Naive thymus-derived CD4-positive, alpha-beta T cell (primary cell): Measurements from ENCODE around the gene BAIAP2L2. TPM values are rescaled to one million over a fixed set of nuclear protein-coding genes. Genes with fewer than 3 reads are reported as not detected.

Experiments
- ATAC-seq: fragments of 150-1000 bp; cut with Tn5 transposase; 2 replicates; pipeline ENCODE4 v1.10.0; 2021; ENCODE audit warnings: mild to moderate bottlenecking, moderate library complexity
- CTCF ChIA-PET: fragments of 350-600 bp; sonication (Branson Sonifier 250); formaldehyde crosslinking; loops from one replicate; lab custom pipeline; 2021; ENCODE audit warnings: antibody characterized with exemption; lab: Charles Lee
- POLR2A ChIA-PET: fragments of 350-600 bp; sonication (Branson Sonifier 250); formaldehyde crosslinking; loops from one replicate; lab custom pipeline; 2021; ENCODE audit warnings: antibody characterized with exemption, inconsistent platforms; lab: Charles Lee
- DNase-seq, 9 donors: peaks; one replicate each; pipeline versions ENCODE4 v3.0.0 to v3.0.0-alpha.2; 2020 to 2022; ENCODE audit warnings: mixed read lengths in 1 of 9
- H3K27ac ChIP-seq: one replicate; pipeline ENCODE4 v1.7.0; 2013; ENCODE audit warnings: mild to moderate bottlenecking, low read depth, low read length, moderate library complexity
- H3K27me3 ChIP-seq, 2 donors: one replicate each; pipeline ENCODE4 v1.7.0; 2013; ENCODE audit warnings: low read length in 2 of 2, mild to moderate bottlenecking in 2 of 2, moderate library complexity in 2 of 2; ENCODE audit not compliant: control insufficient read depth in 2 of 2, insufficient read depth in 2 of 2
- H3K36me3 ChIP-seq, 3 experiments: 1 replicate in 2 of 3; 2 replicates in 1 of 3; pipeline ENCODE4 v1.7.0; 2013; ENCODE audit warnings: low read length in 3 of 3, mild to moderate bottlenecking in 3 of 3, moderate library complexity in 1 of 3; ENCODE audit not compliant: insufficient read depth in 3 of 3, control insufficient read depth in 2 of 3
- H3K4me1 ChIP-seq, 2 donors: one replicate each; pipeline ENCODE4 v1.7.0; 2013; ENCODE audit warnings: low read length in 2 of 2, mild to moderate bottlenecking in 2 of 2, moderate library complexity in 1 of 2; ENCODE audit not compliant: control insufficient read depth in 2 of 2, insufficient read depth in 2 of 2
- H3K4me3 ChIP-seq: 2 replicates; pipeline ENCODE4 v1.7.0; 2013; ENCODE audit warnings: mild to moderate bottlenecking, low read length
- H3K9me3 ChIP-seq, 3 experiments: 1 replicate in 2 of 3; 2 replicates in 1 of 3; pipeline ENCODE4 v1.7.0; 2013; ENCODE audit warnings: low read length in 3 of 3; ENCODE audit not compliant: control insufficient read depth in 2 of 3
- H3K27ac Mint-ChIP-seq, 9 donors: one replicate each; pipeline ENCODE4 v1.8.0; 2020 to 2022; ENCODE audit warnings: mixed read lengths in 9 of 9, mild to moderate bottlenecking in 8 of 9, moderate library complexity in 5 of 9, inconsistent platforms in 2 of 9
- H3K27me3 Mint-ChIP-seq, 5 donors: one replicate each; pipeline ENCODE4 v1.8.0; 2021 to 2022; ENCODE audit warnings: mixed read lengths in 5 of 5, mild to moderate bottlenecking in 1 of 5
- H3K36me3 Mint-ChIP-seq, 5 donors: one replicate each; pipeline ENCODE4 v1.8.0; 2020 to 2022; ENCODE audit warnings: mixed read lengths in 5 of 5, mild to moderate bottlenecking in 3 of 5, inconsistent platforms in 1 of 5
- H3K4me1 Mint-ChIP-seq, 7 donors: one replicate each; pipeline ENCODE4 v1.8.0; 2020 to 2022; ENCODE audit warnings: mixed read lengths in 7 of 7, mild to moderate bottlenecking in 3 of 7, inconsistent platforms in 1 of 7
- H3K4me3 Mint-ChIP-seq, 10 donors: one replicate each; pipeline ENCODE4 v1.8.0; 2020 to 2022; ENCODE audit warnings: mild to moderate bottlenecking in 10 of 10, mixed read lengths in 10 of 10, moderate library complexity in 6 of 10, inconsistent platforms in 2 of 10
- H3K9me3 Mint-ChIP-seq, 11 donors: one replicate each; pipeline ENCODE4 v1.8.0; 2020 to 2022; ENCODE audit warnings: mixed read lengths in 11 of 11, mild to moderate bottlenecking in 4 of 11, inconsistent platforms in 1 of 11, moderate library complexity in 1 of 11
- intact Hi-C, 2 donors: fragments of 100-400 bp; cut with micrococcal nuclease; formaldehyde crosslinking; loops; one replicate each; pipeline ENCODE4 v1.15.1; 2023
- polyA plus RNA-seq, 2 donors: library from polyadenylated mRNA; unstranded; fragments of 300-500 nt; fragmentation: Illumina TruSeq; gene quantifications; one replicate each; pipeline ENCODE4 v1.2.3, GENCODE V29; 2021
- total RNA-seq, 6 experiments: library from RNA in 5 of 6; stranded (reverse) in 5 of 6; gene quantifications; 1 replicate in 5 of 6; 2 replicates in 1 of 6; pipeline ENCODE4 v1.2.3 and lab custom pipeline; 2021 to 2026

BAIAP2L2 gene
- total and polyA plus RNA-seq, 7 experiments from 2014 or later = 0.46 to 3.9 (median 1.9) TPM; not detected in 2

GRCh38 chr22:38075961-38076360 lies 34.5 kb downstream of the BAIAP2L2 start:
- ChIA-PET CTCF (no interaction called here), POLR2A (no interaction called here)
- no peak for ATAC-seq
- Histone ChIP-seq H3K9me3 (no peaks in the 10 kb centered on the region), H3K36me3 (peaks cover 0 to 43% (median 0%) of the 10 kb centered on the region in 3 experiments), H3K27ac (no peak overlapping the region), H3K4me1 (no peaks in the 10 kb centered on the region), H3K4me3 (no peak overlapping the region), H3K27me3 (no peaks in the 10 kb centered on the region)
- peaks cover 0 to 18% (median 7%) of the 10 kb centered on the region in 5 donors for H3K36me3 Mint-ChIP-seq
- H3K27me3 Mint-ChIP-seq = peaks cover 0 to 16% (median 3%) of the 10 kb centered on the region in 5 donors
- no peak overlapping the region for H3K4me3 Mint-ChIP-seq
- no peaks in the 10 kb centered on the region for H3K4me1 Mint-ChIP-seq
- intact Hi-C loops = no loop called here
- no peak for DNase-seq
- H3K9me3 Mint-ChIP-seq = no peaks in the 10 kb centered on the region
- H3K27ac Mint-ChIP-seq = no peak overlapping the region

- ChIA-PET CTCF (no interaction called here), POLR2A (no interaction called here)
- Mint-ChIP-seq H3K27ac (no peak overlapping the region), H3K9me3 (no peaks in the 10 kb centered on the region), H3K27me3 (peaks cover 0 to 11% (median 3%) of the 10 kb centered on the region in 5 donors), H3K4me3 (no peak overlapping the region), H3K36me3 (peaks cover 0 to 18% (median 7%) of the 10 kb centered on the region in 5 donors), H3K4me1 (no peaks in the 10 kb centered on the region)
- intact Hi-C loops = no loop called here
- no peaks in the 10 kb centered on the region for H3K27me3 ChIP-seq
- H3K9me3 ChIP-seq = no peaks in the 10 kb centered on the region
- H3K36me3 ChIP-seq = peaks cover 0 to 50% (median 0%) of the 10 kb centered on the region in 3 experiments
- H3K27ac ChIP-seq = no peak overlapping the region
- H3K4me1 ChIP-seq = no peaks in the 10 kb centered on the region
- DNase-seq (no peak), ATAC-seq (no peak)
- no peak overlapping the region for H3K4me3 ChIP-seq
Measured at GRCh38 chr22:38075105-38075825, 35.2 kb downstream of the BAIAP2L2 start.

GRCh38 chr22:38074181-38075104 lies 36.0 kb downstream of the BAIAP2L2 start:
- no peak overlapping the region for H3K4me3 Mint-ChIP-seq
- no peak overlapping the region for H3K27ac ChIP-seq
- intact Hi-C loops = no loop called here
- ChIA-PET CTCF (no interaction called here), POLR2A (no interaction called here)
- H3K4me3 ChIP-seq = no peak overlapping the region
- DNase-seq (no peak), ATAC-seq (no peak)
- peaks cover 0 to 24% (median 7%) of the 10 kb centered on the region in 5 donors for H3K36me3 Mint-ChIP-seq
- no peaks in the 10 kb centered on the region for H3K9me3 Mint-ChIP-seq
- no peak overlapping the region for H3K27ac Mint-ChIP-seq
- peaks cover 0 to 3% (median under 1%) of the 10 kb centered on the region in 5 donors for H3K27me3 Mint-ChIP-seq
- no peaks in the 10 kb centered on the region for H3K27me3 ChIP-seq
- H3K4me1 ChIP-seq = no peaks in the 10 kb centered on the region
- H3K4me1 Mint-ChIP-seq = no peaks in the 10 kb centered on the region
- peaks cover 0 to 58% (median 0%) of the 10 kb centered on the region in 3 experiments for H3K36me3 ChIP-seq
- no peaks in the 10 kb centered on the region for H3K9me3 ChIP-seq

GRCh38 chr22:38073150-38074130 lies 37.0 kb downstream of the BAIAP2L2 start:
- peaks cover 0 to 68% (median 0%) of the 10 kb centered on the region in 3 experiments for H3K36me3 ChIP-seq
- ChIA-PET POLR2A (no interaction called here), CTCF (no interaction called here)
- ATAC-seq (no peak), DNase-seq (no peak)
- no peaks in the 10 kb centered on the region for H3K27me3 ChIP-seq
- H3K27ac Mint-ChIP-seq = no peak overlapping the region
- no peak overlapping the region for H3K4me3 ChIP-seq
- no peak overlapping the region for H3K27ac ChIP-seq
- no peaks in the 10 kb centered on the region for H3K9me3 Mint-ChIP-seq
- no peaks in the 10 kb centered on the region for H3K27me3 Mint-ChIP-seq
- H3K4me1 Mint-ChIP-seq = no peaks in the 10 kb centered on the region
- H3K36me3 Mint-ChIP-seq = peaks cover 0 to 24% (median 7%) of the 10 kb centered on the region in 5 donors
- H3K4me1 ChIP-seq = no peaks in the 10 kb centered on the region
- H3K4me3 Mint-ChIP-seq = no peak overlapping the region
- no peaks in the 10 kb centered on the region for H3K9me3 ChIP-seq
- intact Hi-C loops = no loop called here

GRCh38 chr22:38072322-38073149 lies 37.9 kb downstream of the BAIAP2L2 start:
- no peaks in the 10 kb centered on the region for H3K4me1 ChIP-seq
- no peaks in the 10 kb centered on the region for H3K27me3 Mint-ChIP-seq
- H3K9me3 Mint-ChIP-seq = no peaks in the 10 kb centered on the region
- CTCF ChIA-PET = no interaction called here
- H3K36me3 ChIP-seq = peaks cover 0 to 77% (median 0%) of the 10 kb centered on the region in 3 experiments
- POLR2A ChIA-PET = no interaction called here
- no peak overlapping the region for H3K27ac Mint-ChIP-seq
- DNase-seq (no peak), ATAC-seq (no peak)
- intact Hi-C loops = no loop called here
- peaks cover 0 to 32% (median 11%) of the 10 kb centered on the region in 5 donors for H3K36me3 Mint-ChIP-seq
- H3K4me3 ChIP-seq = no peak overlapping the region
- H3K27me3 ChIP-seq = no peaks in the 10 kb centered on the region
- H3K9me3 ChIP-seq = no peaks in the 10 kb centered on the region
- H3K27ac ChIP-seq = no peak overlapping the region
- no peaks in the 10 kb centered on the region for H3K4me1 Mint-ChIP-seq
- no peak overlapping the region for H3K4me3 Mint-ChIP-seq
